Endothelial cell of umbilical vein (primary cell): ENCODE measurements around the gene PGGHG.

Source experiments
- CTCF ChIP-seq, 2 donors: IDR thresholded peaks; 1 replicate in 1 of 2; 2 replicates in 1 of 2; pipeline ENCODE4 v1.5.1; 2011; ENCODE audit warnings: low read length in 2 of 2, mild to moderate bottlenecking in 2 of 2, moderate library complexity in 2 of 2, control low read depth in 1 of 2, inconsistent platforms in 1 of 2, low read depth in 1 of 2; ENCODE audit not compliant: insufficient read depth in 1 of 2; ENCODE audit errors: extremely low read depth in 1 of 2
- EZH2 ChIP-seq: IDR thresholded peaks from 2 replicates; pipeline ENCODE4 v1.6.1; 2012; ENCODE audit warnings: borderline replicate concordance, low read depth, mild to moderate bottlenecking, moderate library complexity, low read length, inconsistent platforms; ENCODE audit not compliant: severe bottlenecking
- FOS ChIP-seq: IDR thresholded peaks from 2 replicates; pipeline ENCODE4 v1.6.1; 2011; ENCODE audit warnings: mild to moderate bottlenecking, low read length, moderate library complexity, borderline replicate concordance; ENCODE audit not compliant: insufficient read depth
- GATA2 ChIP-seq: IDR thresholded peaks from 2 replicates; pipeline ENCODE4 v1.7.0; 2011; ENCODE audit warnings: low read depth, mild to moderate bottlenecking, moderate library complexity, mixed read lengths, low read length; ENCODE audit not compliant: insufficient read length, insufficient read depth
- JUN ChIP-seq: IDR thresholded peaks from 2 replicates; pipeline ENCODE4 v1.6.1; 2011; ENCODE audit warnings: borderline replicate concordance, low read depth; ENCODE audit not compliant: insufficient read length, insufficient read depth
- MAX ChIP-seq: IDR thresholded peaks from 2 replicates; pipeline ENCODE4 v1.6.1; 2011; ENCODE audit not compliant: insufficient read depth, insufficient read length
- MYC ChIP-seq: IDR thresholded peaks from one replicate; pipeline ENCODE4 v1.6.1; 2011; ENCODE audit warnings: mild to moderate bottlenecking, low read depth, low read length
- POLR2A ChIP-seq: IDR thresholded peaks from 2 replicates; pipeline ENCODE4 v1.6.1; 2012; ENCODE audit warnings: low read depth, mild to moderate bottlenecking, control low read depth, low read length
- POLR2AphosphoS5 ChIP-seq: IDR thresholded peaks from 2 replicates; pipeline ENCODE4 v1.6.1; 2012; ENCODE audit warnings: low read depth, mild to moderate bottlenecking, control low read depth, low read length, moderate library complexity; ENCODE audit not compliant: insufficient read depth

GRCh38 chr11:267491-267994 lies 21.4 kb upstream of the PGGHG start:
- TF ChIP-seq CTCF (IDR thresholded peaks at IDR 0.05; ENCODE audit: extremely low read depth in 1 of 2, insufficient read depth in 1 of 2, low read depth in 1 of 2, low read length in 2 of 2) (no peak), POLR2AphosphoS5 (no peak), EZH2 (no peak), POLR2A (no peak), GATA2 (no peak), MAX (no peak), MYC (no peak), JUN (no peak), FOS (no peak)
